GM19035 (cell line): ENCODE results near the gene C1R.

Experiments
- ATAC-seq: cut with Tn5 transposase; IDR thresholded peaks from one replicate; pipeline ENCODE4 v1.9.1; 2021; ENCODE audit not compliant: unreplicated experiment

C1R gene

DNA sequence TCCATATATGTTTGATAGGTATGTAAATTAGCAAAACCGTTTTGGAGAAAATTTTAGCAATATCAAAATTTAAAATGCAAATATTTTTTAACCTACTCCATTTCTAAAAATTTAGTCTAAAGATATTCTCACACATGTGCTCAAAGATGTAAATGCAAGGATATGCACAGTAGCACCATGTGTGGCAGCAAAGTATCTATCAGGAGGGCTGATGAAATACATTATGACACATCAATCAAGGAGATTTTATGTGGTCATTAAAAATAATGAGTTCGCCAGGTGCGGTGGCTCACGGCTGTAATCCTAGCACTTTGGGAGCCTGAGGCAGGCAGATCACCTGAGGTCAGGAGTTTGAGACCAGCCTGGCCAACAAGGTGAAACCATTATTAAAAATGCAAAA, 8.0 kb upstream of the C1R start:
- ATAC-seq: no peak

DNA sequence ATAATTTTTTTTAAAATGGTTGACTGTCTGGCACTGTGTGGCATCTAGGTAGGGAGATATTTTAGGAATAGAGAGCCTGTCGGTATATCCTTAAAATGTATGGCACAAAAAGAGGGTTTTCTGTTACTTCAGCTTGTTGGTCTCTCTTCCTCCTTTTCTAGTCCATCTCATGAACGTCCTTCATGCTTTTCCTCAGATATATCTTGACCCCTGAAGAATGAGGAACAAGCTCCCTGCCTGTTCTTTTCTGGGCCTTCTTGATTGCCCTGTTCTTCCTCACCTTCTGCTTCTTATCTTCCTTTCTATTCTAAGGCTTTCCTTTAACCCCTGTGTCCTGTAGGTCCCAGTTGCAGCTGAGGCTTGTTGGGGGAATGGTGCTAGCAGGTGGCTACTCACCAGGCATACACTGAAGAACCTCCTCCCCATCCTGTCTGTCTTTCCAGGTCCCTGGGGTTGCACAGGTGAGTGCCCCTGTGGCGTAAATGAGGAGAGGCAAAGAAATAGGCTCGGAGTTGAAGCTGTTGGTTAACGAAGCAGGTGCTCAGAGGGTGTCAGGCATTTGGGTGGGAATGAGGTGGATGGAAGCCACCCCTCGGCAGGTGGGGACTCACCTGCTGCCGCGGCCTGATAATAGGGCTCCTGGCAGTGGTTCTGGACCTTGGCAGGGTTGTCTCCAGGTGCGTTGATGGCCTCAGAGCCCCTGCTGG, 7.2 kb upstream of the C1R start:
- ATAC-seq: no peak

DNA sequence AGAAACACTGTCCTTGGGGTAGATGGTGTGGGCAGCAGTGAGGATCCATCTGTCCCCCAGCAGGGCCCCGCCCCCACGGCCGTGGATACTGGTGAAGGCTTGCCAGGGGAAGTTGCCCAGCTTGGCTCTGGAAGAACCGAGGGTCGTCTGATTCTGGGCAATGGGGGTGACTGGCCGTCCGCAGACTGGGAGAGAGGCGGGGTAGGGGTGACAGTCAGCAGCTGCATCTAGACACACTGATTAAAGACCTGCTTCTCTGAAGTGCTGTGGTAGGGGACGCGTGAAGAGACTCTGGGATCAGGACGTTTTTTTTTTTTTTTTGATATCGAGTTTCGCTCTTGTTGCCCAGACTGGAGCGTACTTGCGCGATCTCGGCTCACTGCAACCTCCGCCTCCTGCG, 4.7 kb upstream of the C1R start:
- ATAC-seq: no peak

DNA sequence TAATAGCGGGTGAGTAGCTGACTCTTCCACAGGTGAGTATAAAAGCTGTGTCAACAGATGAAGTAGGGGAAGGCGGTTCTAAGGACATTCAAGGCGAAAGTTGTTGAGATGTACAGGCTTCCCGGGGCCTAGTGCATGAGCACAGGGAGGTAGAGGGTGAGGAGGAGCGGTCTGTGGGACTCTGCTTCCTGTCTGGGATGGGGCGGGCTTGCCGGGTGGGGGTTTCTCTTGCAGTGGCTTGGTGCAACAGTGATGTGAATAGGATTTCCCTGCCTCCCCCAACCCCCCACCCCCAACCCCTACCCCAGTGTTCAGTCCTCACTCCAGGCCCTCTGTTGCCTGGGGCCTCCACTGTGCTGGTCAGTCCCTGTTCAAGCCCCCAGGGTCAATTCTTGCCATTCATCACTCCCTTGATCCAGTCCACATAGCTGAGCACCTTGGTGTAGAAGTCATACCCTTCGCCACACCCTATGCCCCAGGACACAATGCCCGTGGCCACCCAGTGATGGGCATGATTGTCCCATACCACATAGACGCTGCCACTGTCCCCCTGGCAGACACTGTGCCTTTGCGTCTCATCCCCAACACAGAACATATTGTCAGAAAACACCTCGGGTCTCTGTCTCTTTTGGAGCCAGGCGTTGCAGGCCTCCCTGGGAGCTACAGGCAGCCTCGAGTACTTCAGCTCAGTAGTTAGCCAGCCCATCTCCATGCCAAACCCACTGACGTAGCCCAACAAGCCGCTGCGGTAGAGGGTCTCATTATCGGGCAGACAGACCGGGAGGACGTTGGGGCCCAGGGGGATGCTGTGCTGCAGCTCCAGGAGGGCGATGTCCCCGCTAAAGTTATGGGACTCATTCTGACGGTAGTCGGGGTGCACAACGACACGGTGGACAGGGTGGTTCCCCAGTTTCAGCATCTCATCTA, 4.0 kb upstream of the C1R start:
- ATAC-seq: no peak

DNA sequence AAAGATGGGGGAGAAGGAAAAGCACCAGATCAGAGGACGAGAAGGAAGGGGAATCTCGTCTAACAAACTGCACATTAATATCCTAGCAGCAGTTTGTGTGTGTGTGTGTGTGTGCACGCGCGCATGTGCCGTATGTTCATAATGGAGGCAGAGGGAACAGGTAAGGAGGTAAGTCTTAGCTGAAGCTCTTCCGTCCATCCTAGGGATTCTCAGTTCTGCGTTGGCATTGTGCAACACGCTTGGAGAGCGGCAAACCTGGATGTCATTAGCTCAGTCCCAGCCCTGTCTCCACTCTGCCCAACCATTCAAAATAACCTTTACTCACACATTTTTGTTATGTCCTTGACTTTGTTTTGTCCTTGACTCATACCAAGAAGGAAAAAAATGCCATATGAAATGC, 1.6 kb upstream of the C1R start:
- ATAC-seq: no peak

DNA sequence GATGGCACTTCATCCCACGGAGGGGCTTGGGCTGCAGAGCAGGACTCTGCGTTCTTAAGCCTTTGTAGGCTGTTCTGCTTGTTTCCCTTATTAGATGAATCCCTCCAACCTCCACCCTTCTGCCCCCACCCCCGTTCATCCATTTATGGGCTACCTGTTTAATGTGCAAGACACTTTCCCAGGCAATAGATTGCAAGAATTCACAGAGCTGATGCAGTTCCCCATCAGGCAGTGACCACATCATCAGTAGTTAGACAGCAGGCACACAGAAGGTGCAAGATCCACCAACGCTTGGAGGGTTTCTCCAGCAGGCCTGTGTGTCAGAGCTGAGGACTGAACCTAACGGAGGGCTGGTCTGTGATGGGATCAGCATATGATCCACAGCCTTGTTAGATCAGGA, 1.2 kb upstream of the C1R start:
- ATAC-seq: no peak

DNA sequence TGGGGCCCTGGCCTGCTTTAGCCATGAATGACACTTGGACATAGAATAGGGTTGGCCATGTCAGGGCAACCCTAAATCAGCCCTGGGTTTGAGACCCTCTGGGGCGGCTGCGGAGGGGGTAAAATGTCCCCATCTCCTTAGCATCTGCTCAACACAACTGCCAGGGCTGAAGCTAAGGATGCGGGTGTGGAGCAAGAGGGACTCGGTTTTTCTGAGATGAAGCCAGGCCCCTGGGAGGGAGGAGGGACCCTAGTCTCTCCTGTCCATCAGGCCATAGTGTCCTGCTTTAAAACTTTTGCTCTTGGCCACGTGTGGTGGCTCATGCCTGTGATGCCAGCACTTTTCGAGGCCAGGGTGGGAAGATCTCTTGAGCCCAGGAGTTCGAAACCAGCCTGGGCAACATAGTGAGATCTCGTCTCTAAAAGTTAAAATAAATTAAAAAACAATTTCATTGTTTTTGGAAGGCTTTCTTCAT, 778 bp upstream of the C1R start:
- no peak for ATAC-seq

DNA sequence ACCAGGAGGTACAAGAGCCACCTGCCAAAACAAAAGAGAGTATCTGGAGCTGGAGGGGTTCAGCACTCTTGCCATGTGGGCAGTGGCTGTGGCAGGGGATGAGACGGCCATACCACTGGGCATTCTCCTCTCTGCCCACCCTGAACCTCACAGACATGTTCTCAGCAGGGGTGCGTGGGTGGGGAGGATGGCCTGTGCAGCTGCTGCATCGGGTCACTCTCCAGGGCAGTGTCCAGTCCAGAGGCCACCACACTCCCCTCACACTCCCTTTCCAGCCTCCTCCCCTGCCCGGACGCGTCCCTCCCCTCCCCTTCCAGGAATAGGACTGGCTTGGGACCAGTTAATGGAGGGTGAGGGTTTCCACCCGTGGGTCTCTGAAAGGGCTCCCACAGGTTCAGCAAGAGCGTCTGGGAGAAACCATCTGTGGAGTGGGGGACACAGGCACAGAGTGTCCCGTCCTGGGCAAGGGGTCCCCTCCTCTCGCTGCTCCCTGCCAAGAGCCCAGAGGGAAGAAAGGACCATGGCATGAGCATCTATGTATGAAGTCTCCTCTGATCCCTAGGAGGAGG, 501 bp downstream of the C1R start:
- ATAC-seq: no peak

DNA sequence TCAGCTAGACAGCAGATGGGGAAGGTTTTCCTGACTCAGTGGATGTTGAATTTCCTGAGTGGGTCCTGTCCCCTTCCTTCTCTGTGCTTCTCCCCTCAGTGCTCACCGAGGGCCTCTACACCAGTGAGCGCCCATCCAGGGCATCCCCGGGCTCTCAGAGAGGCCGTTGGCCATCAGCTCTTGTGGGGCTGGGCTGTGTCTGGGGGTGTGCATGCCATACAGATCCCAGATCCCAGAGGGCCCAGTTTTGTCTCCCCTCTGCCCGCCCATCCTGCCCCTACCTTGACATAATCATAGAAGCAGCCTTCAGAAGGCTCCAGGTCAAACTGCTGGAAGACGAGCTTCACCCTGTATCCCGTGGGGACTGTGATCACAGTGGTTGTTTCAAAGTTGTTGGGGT, 1.1 kb downstream of the C1R start:
- no peak for ATAC-seq

DNA sequence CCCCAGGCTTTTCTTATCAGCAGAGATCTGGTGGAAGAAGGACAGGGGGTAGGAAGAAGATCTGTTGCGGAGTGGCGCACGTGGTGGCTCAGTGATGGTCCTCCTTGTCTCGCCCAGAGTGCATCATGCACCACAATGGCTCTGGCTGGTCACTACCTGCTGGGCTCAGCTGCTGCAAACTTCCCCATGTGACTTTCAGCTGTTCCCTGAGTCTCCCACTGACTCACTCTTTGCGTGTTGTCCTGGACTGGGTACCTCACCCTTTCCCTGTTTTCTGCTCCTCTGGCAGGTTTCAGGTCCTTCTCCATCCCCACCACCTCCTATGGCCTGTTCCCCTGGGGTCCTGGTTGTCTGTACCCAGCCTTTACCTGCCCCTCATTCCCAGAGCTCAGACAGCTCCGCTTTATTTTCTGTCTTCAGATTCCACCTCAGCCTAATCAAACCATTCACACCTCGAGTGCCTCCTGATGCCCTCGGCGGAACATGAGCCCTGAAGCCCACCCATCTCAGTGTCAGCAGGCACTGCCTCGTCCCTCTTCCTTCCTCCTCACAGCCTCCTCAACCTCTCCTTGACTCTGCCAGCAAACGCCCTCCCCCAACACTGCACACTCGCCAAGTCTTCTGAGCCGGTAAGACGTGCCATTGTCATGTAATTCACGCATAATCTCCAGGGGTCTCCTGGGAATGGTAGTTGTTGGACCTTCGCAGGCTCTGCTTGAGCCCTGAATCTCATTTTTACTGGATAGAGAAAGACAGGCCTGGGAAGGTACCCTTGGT, 1.8 kb downstream of the C1R start:
- no peak for ATAC-seq

DNA sequence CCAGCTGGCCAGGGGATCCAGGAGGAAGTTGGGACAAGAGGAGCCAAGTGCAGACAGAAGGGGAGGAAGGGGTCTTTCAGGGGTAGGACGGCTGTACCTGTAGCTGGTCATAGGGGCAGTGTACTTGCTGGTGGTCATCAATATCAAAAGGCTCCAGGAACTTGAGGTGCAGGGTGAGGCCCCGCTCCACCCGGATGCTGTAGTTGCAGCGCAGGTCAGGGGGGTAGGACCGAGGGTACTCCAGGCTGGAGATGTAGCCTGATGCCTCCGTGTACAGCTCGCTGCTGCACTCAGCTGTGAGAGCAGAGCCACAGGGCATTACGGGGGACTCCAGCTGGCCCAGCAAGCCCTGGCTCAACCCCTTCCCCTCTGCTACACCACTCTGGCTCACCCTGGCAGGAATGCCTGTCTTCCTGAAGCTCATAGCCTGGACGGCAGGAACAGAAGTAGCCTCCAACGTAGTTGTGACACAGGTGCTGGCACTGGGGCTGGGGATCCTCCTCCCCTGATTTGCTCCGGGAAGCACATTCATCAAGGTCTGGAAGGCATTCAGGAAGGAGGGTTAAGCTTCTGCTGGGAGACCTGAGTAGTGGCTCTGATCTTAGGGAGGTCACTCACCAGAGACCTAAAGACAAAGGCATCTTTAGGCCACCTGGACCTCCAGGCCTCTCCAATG, 2.9 kb downstream of the C1R start:
- no peak for ATAC-seq

DNA sequence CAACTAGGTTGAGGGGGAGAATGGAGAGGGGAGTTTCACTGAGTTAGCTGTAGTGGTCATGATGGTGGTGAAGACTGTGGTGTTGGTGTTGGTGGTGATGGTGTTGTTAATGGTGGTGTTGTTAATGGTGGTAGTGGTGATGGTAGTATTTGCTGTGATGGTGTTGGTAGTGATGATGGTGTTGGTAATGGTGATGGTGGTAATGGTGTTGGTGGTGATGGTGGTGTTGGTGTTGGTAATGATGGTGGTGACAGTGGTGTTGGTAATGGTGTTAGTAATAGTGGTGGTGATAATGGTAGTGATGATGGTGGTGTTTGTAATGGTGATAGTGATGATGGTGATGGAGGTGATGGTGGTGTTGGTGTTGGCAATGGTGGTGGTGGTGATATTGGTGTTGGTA, 9.1 kb downstream of the C1R start:
- no peak for ATAC-seq

DNA sequence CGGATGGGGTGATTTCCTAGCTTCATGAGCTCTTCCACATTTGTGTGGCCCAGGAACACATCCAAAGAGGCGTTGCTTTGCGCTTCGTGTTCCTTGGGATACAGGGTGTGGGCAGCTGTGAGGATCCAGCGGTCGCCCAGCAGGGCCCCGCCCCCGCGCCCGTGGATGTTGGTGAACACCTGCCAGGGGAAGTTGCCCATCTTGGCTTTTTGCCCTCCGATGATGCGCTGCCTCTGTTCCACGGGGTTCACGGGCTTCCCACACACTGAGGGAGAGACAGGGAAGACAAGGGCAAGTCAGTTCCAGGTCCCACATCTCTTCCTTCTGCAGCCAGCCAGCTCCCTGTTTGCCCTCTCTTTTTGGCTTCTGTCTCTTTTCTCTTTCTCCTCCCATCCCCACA, 11.2 kb downstream of the C1R start:
- ATAC-seq: no peak

DNA sequence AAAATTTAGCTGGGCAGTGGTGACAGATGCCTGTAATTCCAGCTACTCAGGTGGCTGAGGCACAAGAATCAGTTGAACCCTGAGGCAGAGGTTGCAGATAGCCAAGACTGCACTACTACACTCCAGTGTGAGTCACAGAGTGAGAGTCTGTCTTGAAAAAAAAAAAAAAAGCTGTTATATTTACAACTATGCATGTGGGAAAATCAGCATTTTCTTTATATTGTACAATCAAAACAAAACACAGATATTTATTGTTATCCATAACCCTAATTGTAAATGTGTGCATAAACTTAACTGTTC, 12.5 kb downstream of the C1R start:
- ATAC-seq: no peak

DNA sequence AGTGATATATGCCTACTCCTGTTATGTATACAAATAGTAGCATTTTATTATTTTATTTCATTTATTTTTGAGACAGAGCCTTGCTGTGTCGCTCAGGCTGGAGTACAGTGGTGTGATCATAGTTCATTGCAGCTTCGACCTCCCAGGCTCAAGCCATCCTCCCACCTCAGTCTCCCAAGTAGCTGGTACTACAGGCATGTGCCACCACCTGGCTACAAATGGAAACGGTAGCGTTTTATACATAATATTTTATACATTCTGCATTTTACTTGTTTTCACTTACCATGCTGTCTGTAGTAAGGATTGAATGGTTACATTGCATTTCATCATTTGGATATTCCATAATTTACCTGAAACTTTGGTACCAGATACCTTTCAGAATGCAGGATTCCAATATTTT, 14.1 kb downstream of the C1R start:
- no peak for ATAC-seq

DNA sequence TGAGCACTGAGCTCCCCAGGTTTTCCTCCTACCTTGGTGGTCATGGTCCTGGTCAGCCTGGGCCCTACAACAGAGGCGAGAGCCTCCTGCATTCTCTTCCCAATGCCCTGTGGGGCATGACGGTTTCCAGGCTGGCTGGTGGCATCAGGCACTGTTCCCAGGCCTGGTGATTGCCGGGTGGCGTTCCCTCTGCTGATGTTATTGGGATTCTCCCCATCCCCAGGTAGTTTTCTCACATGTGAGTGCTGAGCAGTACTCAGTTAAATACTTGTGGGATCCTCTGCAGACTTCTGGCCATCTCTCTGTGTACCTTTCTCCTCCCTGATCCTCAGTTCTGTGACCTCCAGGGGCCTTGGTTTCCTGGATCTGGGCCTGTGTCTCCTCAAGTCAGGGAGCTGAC, 15.8 kb downstream of the C1R start:
- no peak for ATAC-seq

DNA sequence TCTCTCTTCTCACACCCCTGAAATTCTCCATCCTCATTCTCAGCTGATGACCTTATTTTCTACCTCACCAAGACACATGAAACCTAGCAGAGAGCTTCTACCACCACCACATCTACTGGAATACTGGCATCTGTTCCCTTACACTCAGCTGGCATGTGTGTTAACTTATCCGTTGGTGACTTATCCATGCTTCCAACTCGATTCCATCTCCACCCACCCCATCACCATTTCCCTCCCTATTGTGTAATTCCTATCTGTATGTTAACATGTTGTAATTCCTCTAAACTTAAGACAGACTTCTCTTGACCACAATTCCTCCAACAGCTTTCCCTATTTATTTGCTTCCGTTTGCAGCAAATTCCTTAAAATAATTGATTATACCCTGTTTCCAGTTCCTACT, 16.3 kb downstream of the C1R start:
- ATAC-seq: no peak

DNA sequence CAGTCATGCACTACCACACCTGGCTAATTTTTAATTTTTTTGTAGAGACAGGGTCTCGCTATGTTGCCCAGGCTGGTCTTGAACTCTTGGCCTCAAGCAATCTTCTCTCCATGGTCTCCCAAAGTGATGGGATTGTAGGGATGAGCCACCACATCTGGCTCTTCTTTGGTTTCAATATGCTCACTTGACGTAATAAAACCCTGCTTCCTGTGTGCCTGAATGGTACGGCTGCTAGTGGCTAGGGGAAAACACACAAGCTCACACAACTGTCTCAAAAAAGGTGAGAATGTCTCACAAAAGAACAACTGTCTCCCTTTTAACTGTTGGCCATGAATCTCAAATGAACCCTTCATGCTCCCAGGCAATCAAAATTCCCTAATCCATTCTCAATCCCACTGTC, 16.7 kb downstream of the C1R start:
- no peak for ATAC-seq

DNA sequence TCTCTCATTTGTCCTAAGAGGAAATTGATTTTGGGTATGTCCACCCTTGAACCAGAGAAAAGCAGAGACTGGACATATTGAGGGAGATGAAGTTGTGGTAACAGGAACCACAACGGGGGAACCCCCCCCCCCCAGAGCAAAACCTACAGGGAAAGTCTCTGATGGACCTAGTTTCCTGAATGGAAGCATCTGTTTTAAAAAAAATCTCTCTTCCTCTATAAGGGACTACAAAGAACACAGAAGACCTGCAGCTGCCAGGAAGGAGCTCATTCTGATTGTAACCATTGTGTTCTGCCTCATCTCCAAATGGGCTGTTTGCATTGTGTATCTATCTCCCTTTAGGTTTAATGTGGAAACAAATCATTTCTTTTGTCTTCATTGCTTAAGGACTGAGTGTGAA, 18.3 kb downstream of the C1R start:
- ATAC-seq: no peak

DNA sequence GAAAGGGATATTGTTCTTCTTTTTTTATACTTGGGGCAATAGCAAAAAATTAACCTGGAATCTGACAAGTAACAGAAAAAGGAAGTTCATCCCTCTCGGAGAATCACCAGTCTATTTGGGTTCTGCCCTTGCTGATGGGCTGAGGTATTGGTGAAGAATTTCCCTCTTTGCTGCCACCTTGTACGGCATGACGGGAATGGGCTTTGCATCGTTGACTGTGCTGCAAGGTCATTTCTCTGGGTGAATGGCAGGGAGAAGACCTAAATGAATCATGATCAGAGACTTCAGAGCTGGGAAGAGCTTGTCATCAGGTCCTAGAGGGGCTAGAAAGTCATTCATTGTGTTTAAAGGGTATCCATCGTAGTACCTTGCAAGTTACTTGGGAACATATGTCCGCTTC, 19.7 kb downstream of the C1R start:
- no peak for ATAC-seq

DNA sequence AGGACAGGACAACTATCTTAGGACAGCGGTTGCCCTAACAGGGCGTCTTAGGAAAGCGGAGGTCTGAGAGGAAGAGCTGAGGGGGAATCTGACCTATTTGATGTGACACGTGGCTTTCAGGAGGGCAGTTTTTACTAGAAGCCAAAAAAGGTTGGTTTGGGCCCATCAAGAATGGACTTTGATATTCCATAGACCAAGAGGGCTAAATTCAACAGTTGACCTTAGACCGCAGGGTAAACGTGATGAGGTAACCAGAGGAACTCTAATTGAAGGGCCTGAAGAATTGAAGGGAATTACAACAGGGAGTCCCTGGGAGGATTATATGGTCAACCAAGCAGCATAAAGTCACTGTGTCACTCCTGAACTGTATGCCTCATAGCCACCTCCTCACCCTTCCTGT, 20.2 kb downstream of the C1R start:
- no peak for ATAC-seq
